ENCODE measurements around the gene FBXL2. TPM values are rescaled to one million over a fixed set of nuclear protein-coding genes. Genes with fewer than 3 reads are reported as not detected.
"Not testable (repeated sequence)": the region's sequence is repeated elsewhere in the genome, so short reads cannot be mapped to it uniquely, and the experiment has no call there.

FBXL2 gene
- total RNA-seq, 1 experiment from 2014 or later = 7.3 TPM

GRCh38 chr3:33380653-33381052 lies 103.4 kb downstream of the FBXL2 start:
- DNase-seq (ENCODE audit: extremely low read depth, low read depth) = no peak

GRCh38 chr3:33383951-33384350 lies 106.7 kb downstream of the FBXL2 start:
- DNase-seq (ENCODE audit: extremely low read depth, low read depth) = no peak

DNA sequence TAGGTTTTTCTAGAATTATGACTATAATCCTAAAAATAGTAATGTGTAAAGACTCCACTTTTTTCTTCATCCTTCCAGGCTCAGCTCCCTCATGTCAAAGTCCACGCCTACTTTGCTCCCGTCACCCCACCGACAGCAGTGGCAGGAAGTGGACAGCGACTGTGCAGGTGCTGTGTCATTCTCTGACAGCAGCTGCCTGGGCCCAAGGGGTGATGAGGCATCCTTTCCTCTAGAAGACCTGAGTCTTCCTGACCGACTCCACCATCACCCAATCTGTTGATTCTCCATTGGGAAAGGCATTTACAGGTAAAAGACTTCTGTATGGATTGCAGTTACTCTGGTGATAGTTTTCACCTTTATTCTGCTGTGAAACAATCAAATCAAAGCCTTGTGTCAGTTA lies 108.2 kb downstream of the FBXL2 start:
- DNase-seq (ENCODE audit: extremely low read depth, low read depth) = no peak

DNA sequence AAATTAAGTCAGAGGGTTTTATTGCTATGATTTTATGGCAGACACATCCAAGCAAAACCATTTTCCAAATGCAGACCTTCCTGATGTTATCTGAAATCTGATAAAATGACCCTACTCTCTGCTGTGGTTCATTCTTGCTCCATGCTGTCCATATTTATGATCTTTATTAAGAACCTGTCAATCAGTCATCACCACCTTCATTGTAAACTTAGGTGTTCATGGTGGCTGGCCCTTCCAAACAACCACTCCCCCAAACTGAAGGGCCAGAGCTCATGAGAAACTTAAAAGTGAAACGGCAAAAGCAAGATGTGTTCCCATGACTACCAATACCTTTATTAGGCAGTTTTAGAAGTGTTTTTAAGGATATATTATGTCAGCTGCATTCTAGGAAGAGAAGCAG lies 109.4 kb downstream of the FBXL2 start:
- no peak for DNase-seq (ENCODE audit: extremely low read depth, low read depth)

GRCh38 chr3:33388374-33389100 lies 111.3 kb downstream of the FBXL2 start:
- no peak for DNase-seq (ENCODE audit: extremely low read depth, low read depth)

GRCh38 chr3:33389908-33390307 lies 112.7 kb downstream of the FBXL2 start:
- DNase-seq (ENCODE audit: extremely low read depth, low read depth) = no peak

DNA sequence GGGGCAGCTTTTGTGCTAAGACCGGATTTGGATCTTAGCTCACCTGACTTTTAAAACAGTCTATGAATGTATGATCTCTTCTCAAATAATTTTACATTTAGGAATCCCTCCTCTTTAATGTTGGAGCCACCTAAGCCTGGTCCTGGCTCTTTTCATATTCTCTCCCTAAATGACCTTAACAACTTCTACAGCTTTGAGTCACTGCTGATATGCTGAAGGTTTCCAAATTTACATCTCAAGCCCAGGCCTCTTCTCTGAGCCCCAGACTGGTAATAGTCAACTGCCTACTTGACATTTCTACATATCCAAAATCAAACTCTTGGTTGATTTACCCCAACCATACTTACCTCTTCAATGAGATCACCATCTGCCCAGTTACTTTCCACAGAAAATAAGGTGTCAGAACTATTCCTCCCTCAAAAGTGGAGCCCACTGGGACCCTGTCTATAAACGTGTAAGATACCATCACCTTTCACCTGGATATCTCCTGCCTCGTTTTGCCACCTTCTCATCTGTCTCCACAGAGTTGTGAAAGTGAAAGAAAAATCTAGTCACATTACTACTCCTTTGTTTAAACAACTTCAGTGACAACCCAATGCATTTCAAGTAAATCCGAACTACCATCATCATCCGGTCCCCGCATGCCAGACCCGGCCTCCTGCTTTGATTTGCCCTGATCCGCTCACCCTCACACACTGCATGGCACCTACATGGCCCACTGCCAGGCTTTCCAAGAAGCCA lies 114.2 kb downstream of the FBXL2 start:
- DNase-seq (ENCODE audit: extremely low read depth, low read depth) = no peak

- no peak for DNase-seq (ENCODE audit: extremely low read depth, low read depth)
Observed at GRCh38 chr3:33392144-33392543, 114.9 kb downstream of the FBXL2 start.

- DNase-seq (ENCODE audit: extremely low read depth, low read depth) = no peak
Observed at GRCh38 chr3:33392703-33393125, 115.5 kb downstream of the FBXL2 start.

- DNase-seq (ENCODE audit: extremely low read depth, low read depth) = no peak
Observed at GRCh38 chr3:33394403-33395054, 117.3 kb downstream of the FBXL2 start.

DNA sequence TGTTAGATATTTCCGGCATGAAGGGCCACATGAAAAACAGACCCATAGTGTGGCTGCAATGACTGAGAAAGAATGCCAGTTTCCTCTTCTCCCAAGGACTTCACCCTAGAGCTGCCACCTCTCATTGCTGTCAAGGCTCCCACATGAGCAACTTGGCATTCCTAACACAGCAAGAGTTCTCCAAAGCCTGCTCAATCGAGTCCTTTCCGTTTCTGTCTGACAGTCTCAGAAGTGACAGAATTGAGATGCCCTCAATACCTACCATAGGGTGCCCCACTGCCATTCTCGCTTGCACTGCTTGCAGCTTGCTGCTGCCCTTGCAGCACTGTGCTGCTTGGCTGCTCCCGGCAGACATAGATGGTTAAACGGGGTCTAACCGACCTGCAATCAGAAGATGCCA lies 118.7 kb downstream of the FBXL2 start:
- DNase-seq (ENCODE audit: extremely low read depth, low read depth) = no peak

DNA sequence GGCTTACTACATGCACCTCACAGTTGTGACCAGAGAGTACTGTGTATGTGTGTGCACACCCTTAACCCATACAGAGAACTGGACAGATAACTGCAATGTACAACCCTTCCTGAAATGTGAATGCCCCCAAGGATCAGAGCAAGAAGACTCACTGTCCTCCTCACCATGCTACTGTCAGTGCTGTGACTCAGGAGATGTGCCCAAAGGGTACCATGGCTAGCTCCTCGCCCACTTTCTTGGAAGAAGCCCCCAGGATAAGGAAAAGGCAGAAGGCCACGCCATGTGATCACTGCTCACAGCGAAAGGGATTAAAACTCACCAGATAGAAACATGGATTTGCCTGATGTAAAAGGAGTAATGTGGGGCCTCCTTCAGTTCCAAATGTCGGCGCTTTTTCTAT lies 121.2 kb downstream of the FBXL2 start:
- no peak for DNase-seq (ENCODE audit: extremely low read depth, low read depth)

GRCh38 chr3:33401781-33402180 lies 124.5 kb downstream of the FBXL2 start:
- no peak for DNase-seq (ENCODE audit: extremely low read depth, low read depth)

DNA sequence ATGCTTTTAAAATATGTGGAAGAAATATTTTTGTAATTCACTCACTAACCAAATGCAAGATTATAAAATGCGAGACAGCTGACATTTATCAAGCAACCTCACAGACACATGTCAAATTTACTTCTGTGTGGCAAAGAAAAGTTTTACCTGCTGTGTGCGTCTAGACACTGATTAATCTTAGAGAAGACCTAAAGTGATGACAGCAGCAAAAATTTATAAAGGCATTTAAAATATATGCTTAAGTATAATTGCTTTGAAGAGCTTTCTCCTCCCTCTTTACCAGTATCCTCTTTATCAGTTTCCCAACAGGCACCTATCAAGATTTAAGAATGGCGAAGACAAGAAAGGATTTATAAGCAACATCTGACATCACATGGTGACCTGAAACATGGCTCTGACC lies 125.7 kb downstream of the FBXL2 start:
- DNase-seq (ENCODE audit: extremely low read depth, low read depth) = no peak

DNA sequence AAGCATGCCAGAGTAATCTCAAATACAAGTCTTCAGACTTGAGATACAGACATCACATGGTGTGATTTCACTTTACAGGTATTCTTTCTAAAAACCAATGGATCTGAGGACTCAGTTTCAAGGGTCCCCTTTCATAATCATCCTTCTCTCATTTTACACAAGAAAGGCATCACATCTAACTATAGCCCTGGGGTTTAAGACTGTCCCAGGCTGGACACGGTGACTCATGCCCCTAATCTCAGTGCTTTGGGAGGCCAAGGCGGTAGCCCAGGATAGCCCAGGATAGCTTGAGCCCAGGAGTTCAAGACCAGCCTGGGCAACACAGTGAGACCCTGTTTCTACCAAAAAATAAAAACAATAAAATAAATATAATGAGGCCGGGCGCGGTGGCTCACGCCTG lies 126.5 kb downstream of the FBXL2 start:
- DNase-seq (ENCODE audit: extremely low read depth, low read depth) = no peak

- not testable (repeated sequence) for DNase-seq (ENCODE audit: extremely low read depth, low read depth)
Observed at GRCh38 chr3:33410816-33411215, 133.6 kb downstream of the FBXL2 start.

- no peak for DNase-seq (ENCODE audit: extremely low read depth, low read depth)
Observed at GRCh38 chr3:33417066-33417673, 139.9 kb downstream of the FBXL2 start.

DNA sequence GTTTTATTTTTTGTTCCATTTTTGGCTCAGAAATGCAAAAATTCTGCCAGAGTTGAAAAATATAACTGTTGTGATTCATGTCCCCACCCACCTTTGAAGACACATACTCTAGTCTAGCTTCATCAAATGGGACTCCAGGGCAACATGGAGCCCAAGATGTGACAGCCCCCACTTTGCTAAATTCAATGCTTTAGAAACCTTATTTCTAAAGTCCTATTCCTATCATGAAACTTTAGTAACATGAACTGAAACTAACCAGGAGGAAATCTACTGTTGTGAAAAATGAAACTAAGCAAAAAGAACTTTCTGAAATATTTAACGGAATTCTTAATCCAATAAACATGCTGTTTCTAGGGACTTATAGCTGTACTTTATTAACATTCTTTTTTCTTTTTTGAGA lies 142.7 kb downstream of the FBXL2 start:
- DNase-seq (ENCODE audit: extremely low read depth, low read depth) = no peak

DNA sequence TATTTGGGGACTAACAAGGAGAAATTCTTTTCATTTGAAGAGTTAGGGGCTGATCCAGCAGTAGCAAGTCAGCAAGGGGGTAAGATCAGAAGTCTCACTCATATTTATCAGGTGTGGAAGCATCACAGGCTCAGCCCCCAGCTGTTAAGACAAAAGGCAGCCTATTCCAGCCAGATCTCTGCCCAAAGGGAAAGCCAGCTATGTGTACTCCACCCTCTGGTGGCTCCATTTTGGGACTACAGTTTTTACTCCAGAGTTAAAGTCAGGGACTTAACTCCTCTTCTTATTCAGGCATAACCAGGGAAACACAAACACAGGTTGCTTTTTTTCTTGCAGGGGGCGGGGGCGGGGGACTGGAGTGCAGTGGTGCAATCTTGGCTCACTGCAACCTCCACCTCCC lies 143.7 kb downstream of the FBXL2 start:
- DNase-seq (ENCODE audit: extremely low read depth, low read depth) = no peak

DNA sequence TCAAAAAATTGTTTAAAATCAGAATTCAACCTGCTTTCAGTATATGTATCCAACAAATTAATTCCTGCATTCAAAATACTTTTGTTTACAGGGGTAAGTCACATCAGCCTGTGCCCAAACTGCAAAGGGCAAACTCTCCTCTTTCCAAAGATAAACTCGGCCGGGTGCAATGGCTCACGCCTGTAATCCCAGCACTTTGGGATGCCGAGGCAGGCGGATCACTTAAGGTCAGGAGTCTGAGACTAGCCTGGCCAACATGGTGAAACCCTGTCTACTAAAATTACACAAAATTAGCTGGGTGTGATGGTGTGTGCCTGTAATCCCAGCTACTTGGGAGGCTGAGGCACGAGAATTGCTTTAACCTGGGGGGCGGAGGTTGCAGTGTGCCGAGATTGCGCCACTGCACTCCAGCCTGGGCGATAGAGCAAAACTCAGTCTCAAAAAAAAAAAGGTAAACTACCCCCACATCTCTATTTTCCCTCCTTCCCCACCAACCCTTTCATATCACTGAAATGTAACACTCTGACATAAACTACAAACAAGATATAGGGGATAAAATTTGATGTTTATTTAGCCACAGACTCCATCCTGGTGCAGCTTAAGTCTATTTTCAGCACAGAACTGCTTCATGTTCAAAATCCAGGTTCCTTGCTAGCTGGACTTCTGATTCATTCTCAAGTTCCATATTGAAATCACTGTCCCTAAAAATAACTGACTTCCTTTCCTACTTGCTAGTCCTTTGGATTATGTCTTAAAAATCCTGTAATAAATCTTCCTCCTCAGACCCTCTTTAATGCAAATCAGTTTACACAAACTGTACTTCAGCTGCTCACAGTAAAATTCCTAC lies 147.6 kb downstream of the FBXL2 start:
- DNase-seq (ENCODE audit: extremely low read depth, low read depth) = no peak
